T1000 (cell line): Measurements from ENCODE around the gene SP2.

Experiments used
- DNase-seq: peaks from one replicate; lab custom pipeline; 2025; ENCODE audit warnings: mixed read lengths; lab: John Stamatoyannopoulos, UW

SP2 gene

GRCh38 chr17:47870056-47870455 is 26.0 kb upstream of the SP2 start:
- DNase-seq: no peak

- no peak for DNase-seq
These were observed 25.0 kb upstream of the SP2 start for GRCh38 chr17:47871048-47871447.

GRCh38 chr17:47872019-47872650 is 23.9 kb upstream of the SP2 start:
- no peak for DNase-seq

- DNase-seq: no peak
These were observed 23.3 kb upstream of the SP2 start for GRCh38 chr17:47872651-47873161.

- DNase-seq: no peak
These were observed 22.6 kb upstream of the SP2 start for GRCh38 chr17:47873200-47874090.

GRCh38 chr17:47875011-47875985 is 20.7 kb upstream of the SP2 start:
- DNase-seq: peak; percentile 21

GRCh38 chr17:47877368-47878034 is 18.5 kb upstream of the SP2 start:
- no peak for DNase-seq

- no peak for DNase-seq
These were observed 17.6 kb upstream of the SP2 start for GRCh38 chr17:47878203-47879027.

- no peak for DNase-seq
These were observed 16.9 kb upstream of the SP2 start for GRCh38 chr17:47879028-47879585.

- no peak for DNase-seq
These were observed 16.1 kb upstream of the SP2 start for GRCh38 chr17:47879776-47880454.

- DNase-seq: peak; percentile 41
These were observed 13.8 kb upstream of the SP2 start for GRCh38 chr17:47882247-47882646.

- no peak for DNase-seq
These were observed 13.1 kb upstream of the SP2 start for GRCh38 chr17:47882695-47883588.

GRCh38 chr17:47883589-47884426 is 12.2 kb upstream of the SP2 start:
- no peak for DNase-seq

- no peak for DNase-seq
These were observed 11.7 kb upstream of the SP2 start for GRCh38 chr17:47884427-47884740.

- no peak for DNase-seq
These were observed 10.9 kb upstream of the SP2 start for GRCh38 chr17:47884905-47885730.

- no peak for DNase-seq
These were observed 7.7 kb upstream of the SP2 start for GRCh38 chr17:47888293-47888692.
